ENCODE results near the gene MELK. TPM values are rescaled to one million over a fixed set of nuclear protein-coding genes. Genes with fewer than 3 reads are reported as not detected.
"Not testable (repeated sequence)": the region's sequence is repeated elsewhere in the genome, so short reads cannot be mapped to it uniquely, and the experiment has no call there.

The MELK gene
- polyA plus RNA-seq (ENCODE audit: insufficient read length in 3 of 3): 10 to 100 TPM; 19.5 to 24.0 (median 22.1) TPM

DNA sequence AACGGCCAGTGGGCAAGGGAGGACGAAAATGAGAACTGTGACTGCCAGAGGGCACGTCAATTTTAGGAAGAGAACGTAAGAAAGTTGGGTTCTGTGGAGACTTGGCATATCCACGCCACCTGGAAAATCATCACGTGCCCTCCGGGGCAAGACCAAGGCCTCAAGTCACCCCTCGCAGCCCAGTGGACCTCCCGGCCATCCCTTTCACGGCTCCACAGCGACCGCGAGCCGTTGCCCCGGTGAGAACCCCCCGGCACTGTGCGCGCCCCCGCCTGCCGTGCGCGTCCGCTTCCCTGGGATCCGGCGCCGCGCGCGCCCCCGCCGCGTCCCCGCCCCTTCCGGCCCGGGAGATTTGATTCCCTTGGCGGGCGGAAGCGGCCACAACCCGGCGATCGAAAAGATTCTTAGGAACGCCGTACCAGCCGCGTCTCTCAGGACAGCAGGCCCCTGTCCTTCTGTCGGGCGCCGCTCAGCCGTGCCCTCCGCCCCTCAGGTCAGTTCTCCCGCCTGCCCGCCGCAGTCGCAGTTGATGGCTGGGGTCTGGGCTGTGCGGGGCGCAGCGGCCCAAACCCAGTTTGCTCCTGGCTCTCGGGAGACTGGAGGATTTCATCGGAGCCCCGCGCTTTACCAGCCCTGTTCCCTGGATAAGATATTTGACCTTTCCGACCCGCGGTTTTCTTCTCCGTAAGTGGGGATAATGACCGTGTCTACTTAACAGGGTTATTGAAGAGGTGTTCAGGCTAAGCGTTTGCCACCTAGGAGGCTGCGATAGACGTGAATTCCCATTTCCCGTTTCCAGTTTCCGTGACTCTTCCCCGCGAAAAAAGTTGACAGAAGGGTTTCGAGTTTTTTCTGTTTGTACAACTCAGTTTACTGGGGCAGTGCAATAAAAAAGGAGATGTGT lies at the start of gene MELK:
TSS of gene MELK (plus strand) at position 381 of the 904 bp plus-strand sequence. CDS start 8,787 bp downstream, outside the sequence.
- DNase-seq (ENCODE audit: low read depth in 3 of 3, low spot score in 2 of 3): peak; percentile 31 to 72 (median 57)

DNA sequence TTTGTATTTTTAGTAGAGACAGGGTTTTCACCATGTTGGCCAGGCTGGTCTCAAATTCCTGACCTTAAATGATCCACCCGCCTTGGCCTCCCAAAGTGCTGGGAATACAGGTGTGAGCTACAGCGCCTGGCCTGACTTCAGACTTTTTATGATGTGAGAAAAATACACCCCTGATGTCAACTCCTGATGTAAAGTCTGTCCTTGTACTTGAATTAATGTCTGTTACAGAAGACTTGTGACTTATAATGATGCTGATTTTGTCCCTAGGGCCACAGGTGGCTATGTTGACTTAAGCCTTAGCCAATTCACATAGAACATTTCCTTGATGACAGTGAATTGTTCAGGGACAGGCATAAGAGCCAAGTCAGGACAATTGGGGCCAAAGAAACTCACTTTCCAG lies 42.5 kb upstream of the MELK start:
- no peak for DNase-seq (ENCODE audit: low read depth in 3 of 3, low spot score in 2 of 3)

DNA sequence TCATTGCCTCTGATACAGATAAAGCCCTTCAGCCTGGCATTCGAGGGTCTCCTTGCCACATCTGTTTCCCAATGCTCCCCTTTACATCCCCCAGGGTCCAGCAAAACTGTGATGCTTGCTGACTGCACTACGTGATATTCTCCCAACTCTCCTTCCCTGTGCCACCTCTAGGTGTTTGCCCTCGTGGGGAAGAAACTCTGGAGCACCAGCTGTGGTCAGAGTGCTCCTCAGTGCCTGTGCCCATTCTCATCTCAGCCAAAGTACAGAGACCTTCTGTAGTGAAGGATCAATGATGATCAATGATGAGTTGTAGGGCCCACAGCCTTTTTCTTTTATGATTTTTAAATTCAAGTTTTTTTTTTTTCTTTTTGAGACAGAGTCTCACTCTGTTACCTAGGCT lies 40.3 kb upstream of the MELK start:
- no peak for DNase-seq (ENCODE audit: low read depth in 3 of 3, low spot score in 2 of 3)

DNA sequence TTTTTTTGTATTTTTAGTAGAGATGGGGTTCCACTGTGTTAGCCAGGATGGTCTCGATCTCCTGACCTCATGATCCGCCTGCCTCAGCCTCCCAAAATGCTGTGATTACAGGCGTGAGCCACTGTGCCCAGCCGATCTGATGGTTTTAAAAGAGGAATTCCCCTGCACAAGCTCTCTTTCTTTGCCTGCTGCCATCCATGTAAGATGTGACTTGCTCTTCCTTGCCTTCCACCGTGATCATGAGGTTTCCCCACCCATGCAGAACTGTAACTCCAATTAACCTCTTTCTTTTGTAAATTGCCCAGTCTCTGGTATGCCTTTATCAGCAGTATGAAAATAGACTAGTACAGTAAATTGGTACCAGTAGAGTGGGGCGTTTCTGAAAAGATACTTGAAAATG lies 39.0 kb upstream of the MELK start:
- not testable (repeated sequence) for DNase-seq (ENCODE audit: low read depth in 3 of 3, low spot score in 2 of 3)

DNA sequence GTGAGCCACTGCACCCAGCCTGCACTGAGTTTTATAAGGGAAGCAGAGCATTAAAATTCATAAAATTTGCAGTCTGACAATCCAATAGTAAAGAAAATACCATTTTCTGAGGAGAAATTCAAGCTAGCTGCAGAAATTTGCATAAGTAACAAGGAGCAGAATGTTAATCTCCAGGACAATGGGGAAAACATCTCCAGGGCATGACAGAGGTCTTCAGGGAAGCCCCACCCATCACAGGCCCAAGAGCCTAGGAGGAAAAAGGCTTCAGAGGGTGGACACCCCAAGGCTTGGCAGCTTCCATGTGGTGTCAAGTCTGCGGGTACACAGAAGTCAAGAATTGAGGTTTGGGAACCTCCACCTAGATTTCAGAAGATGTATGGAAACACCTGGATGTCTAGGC lies 37.6 kb upstream of the MELK start:
- no peak for DNase-seq (ENCODE audit: low read depth in 3 of 3, low spot score in 2 of 3)

DNA sequence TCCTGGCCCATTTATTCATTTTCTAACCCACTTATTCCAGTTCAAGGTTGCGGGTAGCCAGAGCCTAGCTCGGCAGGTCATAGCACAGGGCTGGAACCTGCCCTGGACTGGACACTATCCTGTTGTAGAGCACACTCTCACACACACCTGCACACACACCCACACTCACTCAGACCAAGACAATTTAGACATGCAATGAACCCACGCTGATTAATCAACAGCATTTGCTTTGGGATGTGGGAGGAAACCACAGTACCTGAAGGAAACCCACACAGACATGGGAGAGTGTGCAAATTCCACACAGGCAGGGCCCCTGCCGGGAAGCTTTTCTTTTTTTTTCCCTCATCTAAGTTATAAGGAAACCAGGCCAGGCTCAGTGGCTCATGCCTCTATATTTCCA lies 34.8 kb upstream of the MELK start:
- DNase-seq (ENCODE audit: low read depth in 3 of 3, low spot score in 2 of 3): no peak

DNA sequence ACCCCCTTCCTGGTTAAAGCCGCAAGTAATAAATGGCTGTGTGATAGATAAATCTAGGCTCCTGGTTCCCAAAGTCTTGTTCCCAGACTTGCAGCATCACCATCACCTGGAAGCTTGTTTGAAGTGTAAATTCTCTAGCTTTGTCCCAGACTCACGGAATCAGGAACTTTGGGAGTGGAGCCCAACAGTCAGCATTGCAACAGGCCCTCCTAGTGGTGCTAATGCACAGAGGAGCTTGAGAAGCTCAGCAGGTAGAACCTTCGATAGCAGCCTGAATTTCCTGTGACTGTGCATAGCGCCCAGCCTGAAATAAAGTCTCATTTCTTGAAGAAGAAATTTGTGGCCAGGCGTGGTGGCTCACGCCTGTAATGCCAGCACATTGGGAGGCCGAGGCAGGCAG lies 30.3 kb upstream of the MELK start:
- DNase-seq (ENCODE audit: low read depth in 3 of 3, low spot score in 2 of 3): no peak

DNA sequence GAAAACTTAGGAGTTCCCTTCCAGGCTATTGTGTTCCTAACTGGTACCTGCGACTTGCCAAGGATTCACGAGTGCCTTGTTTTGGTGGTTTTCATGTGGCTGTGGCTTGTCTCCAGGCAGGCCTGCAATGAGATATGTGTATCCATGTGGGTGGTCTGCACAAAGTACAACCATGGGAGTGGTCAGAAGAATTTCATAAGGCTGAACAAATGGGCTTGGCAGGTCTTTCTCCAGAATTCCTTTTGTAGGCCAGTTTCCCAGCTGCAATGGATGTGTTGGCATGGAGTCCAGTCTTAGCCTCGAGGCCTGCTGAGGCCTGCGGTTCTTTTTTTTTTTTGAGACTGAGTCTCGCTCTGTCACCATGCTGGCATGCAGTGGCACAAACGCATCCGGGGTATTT lies 28.8 kb upstream of the MELK start:
- no peak for DNase-seq (ENCODE audit: low read depth in 3 of 3, low spot score in 2 of 3)

DNA sequence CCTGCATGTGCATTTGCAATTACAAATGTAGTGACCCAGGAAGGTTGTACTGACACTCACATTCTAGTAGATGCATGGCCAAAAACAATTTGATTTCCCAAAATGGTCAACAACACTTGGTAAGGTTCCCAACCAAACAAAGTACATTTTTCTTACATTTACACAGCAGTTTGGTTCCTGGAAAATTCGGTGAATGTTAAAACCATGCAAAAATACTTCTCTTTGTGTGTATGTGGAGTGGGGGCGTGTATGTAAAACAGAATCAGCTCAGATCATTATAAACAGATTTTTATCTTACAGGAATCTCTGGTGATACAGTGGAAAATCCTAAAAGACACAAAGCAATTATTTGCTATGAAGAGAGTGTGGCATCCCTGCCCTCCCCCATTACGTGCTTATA lies 25.1 kb upstream of the MELK start:
- DNase-seq (ENCODE audit: low read depth in 3 of 3, low spot score in 2 of 3): no peak

DNA sequence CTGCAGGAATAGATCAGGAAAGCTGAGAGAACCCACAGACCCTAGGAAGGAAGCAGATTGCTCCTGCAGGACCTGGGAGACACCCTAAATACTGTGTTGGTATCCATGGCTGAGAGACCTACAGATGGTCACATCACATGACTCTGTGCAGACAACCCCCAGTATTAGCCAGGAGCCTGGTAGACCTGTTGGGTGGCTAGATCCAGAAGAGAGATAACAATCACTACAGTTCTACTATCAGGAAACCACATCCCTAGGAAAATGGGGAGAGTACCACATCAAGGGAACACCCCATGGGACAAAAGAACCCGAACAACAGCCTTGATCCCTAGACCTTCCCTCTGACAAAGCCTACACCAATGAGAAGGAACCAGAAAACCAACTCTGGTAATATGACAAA lies 24.2 kb upstream of the MELK start:
- no peak for DNase-seq (ENCODE audit: low read depth in 3 of 3, low spot score in 2 of 3)

DNA sequence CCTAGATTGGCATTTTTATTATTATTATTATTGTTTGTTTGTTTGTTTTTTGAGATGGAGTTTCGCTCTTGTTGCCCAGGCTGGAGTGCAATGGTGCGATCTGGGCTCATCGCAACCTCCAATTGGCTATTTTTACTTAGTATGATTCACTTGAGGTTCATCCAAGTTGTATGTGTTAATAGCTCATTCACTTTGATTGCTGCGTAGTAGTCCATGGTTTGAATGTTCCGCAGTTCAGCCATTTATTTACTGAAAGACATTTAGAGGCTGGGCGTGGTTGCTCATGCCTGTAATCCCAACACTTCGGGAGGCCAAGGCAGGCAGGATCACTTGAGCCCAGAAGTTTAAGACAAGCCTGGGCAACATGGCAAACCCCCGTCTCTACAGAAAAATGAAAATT lies 22.6 kb upstream of the MELK start:
- DNase-seq (ENCODE audit: low read depth in 3 of 3, low spot score in 2 of 3): no peak

DNA sequence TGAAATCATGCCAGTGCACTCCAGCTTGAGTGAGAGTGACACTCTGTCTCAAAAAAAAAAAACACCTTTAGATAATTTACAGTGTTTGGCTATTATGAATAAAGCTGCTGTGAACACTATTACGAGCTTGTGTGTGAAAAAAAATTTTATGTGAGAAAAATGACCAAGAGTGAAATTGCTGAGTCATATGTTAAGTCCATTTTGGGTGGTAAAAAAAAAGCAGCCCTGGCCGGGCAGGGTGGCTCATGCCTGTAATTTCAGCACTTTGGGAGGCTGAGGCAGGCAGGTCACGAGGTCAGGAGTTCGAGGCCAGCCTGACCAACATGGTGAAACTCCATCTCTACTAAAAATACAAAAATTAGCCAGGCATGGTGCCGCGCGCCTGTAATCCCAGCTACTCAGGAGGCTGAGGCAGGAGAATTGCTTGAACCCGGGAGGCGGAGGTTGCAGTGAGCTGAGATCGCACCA lies 22.0 kb upstream of the MELK start:
- not testable (repeated sequence) for DNase-seq (ENCODE audit: low read depth in 3 of 3, low spot score in 2 of 3)

DNA sequence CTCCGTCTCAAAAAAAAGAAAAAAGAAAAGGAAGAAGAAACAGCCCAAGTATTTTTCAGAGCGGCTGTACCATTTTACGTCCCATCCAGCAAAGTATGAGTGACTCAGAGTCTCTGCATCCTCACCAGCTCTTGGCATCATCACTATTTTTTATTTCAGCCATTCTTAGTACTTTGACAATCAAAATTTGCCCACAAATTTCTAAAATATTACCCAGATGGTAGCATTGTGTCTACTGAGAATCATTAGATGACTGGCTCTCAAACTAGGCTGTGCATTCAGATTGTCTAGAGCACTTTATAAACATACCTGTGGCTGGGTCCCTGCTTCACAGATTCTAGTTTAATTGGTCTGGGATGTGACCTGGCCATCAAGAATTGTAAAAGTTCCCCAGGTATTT lies 21.6 kb upstream of the MELK start:
- no peak for DNase-seq (ENCODE audit: low read depth in 3 of 3, low spot score in 2 of 3)

DNA sequence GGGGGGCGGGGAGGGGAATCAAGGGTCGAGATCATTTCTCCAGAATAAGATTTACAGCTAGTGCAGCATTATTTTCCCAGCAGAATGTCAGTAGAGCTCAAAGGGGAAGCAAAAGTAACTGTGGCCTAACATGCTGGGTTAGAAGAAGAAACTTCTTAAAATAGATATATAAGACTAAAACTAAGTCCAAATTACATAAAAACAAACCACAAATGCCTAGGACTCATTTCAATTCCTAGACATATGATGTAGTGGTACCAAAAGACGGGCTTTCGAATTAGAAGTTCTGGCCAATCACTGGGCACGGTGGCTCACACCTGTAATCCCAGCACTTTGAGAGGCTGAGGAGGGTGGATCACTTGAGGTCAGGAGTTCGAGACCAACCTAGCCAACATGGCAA lies 20.8 kb upstream of the MELK start:
- DNase-seq (ENCODE audit: low read depth in 3 of 3, low spot score in 2 of 3): no peak

DNA sequence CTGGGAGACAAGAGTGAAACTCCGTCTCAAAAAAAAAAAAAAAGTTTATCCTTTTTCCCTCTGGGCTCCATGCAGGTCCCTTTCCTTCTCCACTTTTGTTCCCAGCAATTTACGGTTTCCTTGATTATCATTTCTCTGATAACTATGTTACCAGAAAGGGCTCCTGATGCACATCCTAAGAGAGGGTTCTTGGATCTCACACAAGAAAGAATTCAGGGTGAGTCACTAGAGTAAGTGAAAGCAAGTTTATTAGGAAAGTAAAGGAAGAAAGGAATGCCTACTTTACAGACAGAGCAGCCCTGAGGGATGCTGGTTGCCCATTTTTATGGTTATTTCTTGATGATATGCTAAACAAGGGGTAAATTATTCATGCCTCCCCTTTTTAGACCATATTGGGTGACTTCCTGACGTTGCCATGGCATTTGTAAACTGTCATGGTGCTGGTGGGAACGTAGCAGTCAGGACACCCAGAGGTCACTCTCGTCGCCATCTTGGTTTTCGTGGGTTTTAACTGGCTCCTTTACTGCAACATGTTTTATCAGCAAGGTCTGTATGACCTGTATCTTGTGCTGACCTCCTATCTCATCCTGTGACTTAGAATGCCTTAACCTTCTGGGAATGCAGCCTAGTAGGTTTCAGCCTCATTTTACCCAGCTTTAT lies 13.5 kb upstream of the MELK start:
- DNase-seq (ENCODE audit: low read depth in 3 of 3, low spot score in 2 of 3): no peak

DNA sequence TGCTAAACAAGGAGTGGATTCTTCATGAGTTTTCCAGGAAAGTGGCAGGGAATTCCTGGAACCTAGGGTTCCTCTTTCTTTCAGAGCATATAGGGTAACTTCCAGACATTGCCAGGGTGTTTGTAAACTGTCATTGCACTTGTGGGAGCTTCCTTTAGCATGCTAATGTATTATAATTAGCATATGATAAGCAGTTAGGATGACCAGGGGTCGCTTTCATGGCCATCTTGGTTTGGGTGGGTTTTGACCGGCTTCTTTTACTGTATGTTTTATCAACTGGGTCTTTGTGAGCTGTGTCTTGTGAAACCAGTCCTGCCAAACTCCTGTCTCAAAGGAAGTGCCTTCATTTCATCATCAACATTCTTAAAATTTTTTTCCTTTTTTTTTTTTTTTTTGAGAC lies 11.9 kb upstream of the MELK start:
- no peak for DNase-seq (ENCODE audit: low read depth in 3 of 3, low spot score in 2 of 3)

DNA sequence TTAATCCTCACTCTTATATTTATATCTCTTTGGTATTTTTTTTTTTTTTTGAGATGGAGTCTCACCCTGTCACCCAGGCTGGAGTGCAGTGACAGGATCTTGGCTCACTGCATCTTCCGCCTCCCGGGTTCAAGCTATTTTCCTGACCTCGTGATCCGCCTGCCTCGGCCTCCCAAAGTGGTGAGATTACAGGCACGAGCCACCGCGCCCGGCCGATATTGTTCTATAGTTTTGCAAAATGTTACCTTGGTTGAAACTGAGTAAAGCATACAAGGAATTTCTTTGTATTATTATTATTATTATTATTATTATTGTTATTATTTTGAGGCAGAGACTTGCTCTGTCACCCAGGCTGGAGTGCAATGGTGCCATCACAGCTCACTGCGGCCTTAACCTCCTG lies 9.9 kb upstream of the MELK start:
- DNase-seq (ENCODE audit: low read depth in 3 of 3, low spot score in 2 of 3): not testable (repeated sequence)

DNA sequence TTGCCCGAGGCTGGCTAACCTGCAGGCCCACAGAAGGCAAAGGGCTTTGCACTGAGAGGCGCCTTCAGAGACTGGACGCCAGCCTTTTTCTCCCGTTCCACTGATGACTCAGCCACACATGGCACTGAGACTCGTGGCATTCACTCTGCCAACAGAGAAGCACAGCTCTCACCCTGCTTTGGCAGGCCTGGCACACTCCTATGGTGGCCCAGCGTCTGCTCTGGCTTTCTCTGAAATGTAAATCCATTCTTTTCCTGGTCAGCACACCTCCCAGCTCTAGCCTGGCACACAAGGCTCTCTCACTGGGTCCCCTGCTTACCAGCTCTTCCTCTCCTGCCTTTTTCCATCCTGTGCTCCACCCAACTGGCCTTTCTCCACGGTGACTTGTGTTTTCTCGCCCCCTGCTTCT lies 5.9 kb upstream of the MELK start:
- DNase-seq (ENCODE audit: low read depth in 3 of 3, low spot score in 2 of 3): no peak

DNA sequence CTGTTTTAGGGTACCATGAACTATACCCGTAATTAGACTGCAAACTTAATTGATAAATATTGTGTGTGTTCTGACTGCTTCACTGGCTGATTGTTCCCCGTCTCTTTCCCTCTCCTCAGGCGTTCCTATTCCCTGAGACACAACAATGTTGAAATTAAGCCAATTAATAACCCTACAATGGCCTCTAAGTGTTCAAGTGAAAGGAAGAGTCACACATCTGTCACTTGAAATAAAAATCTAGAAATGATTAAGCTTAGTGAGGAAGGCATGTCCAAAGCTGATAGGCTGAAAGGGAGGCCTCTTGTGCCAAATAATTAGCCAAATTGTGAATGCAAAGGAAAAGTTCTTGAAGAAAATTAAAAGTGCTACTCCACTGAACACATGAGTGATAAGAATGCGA lies 4.0 kb upstream of the MELK start:
- DNase-seq (ENCODE audit: low read depth in 3 of 3, low spot score in 2 of 3): not testable (repeated sequence)

DNA sequence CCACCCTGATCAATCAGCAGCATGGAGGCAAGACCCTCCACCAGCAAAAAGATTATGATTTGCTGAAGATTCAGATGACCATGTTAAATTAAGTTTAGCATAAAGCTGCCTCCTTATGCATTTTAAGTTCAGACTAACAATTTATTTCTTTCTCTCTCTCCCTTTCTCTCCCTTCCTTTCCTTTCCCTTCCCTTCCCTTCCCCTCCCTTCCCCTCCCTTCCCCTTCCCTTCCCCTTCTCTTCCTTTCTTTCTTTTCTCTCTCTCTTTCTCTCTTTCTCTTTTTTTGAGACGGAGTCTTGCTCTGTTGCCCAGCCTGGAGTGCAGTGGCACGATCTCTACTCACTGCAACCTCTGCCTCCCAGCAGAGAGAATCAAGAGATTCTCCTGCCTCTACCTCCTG lies 1.4 kb upstream of the MELK start:
- no peak for DNase-seq (ENCODE audit: low read depth in 3 of 3, low spot score in 2 of 3)

DNA sequence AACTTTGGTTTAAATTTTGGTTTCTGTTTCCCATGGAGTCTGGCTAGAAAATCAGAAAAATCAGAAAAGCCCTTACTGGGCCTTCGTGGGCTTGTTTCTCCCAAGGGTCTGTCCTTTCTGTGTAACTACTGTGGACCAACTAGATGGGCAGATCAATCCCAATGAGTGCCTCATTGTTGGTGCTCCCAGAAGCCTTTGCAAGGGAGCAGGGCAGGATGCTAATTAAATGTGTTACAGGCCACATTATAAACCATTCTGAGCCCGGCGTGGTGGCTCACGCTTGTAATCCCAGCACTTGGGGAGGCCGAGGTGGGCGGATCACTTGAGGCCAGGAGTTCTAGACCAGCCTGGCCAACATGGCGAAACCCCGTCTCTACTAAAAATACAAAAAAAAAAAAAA lies 1.4 kb downstream of the MELK start:
- DNase-seq (ENCODE audit: low read depth in 3 of 3, low spot score in 2 of 3): not testable (repeated sequence)

DNA sequence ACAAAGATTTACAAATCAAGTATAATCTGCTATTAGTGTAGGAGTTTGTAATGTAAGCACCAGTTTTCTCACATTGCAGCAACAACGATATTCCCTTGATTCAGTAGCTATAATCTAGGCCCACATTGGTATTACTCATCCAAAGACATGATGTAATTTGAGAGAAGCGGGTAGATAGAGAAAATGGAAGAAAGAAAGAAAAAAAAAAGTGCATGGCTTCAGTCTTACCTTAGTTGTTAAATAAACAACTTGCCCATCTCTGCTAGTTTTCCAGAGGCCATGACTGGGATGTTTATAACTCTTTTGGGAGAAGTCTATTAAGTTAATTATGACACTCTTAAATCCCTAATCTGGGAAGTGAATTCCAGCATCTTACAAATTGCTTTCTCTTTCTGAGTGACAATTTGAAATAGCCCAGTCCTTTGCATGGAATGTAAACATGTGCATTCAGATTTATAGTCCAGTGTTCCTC lies 2.8 kb downstream of the MELK start:
- DNase-seq (ENCODE audit: low read depth in 3 of 3, low spot score in 2 of 3): no peak
